Type B pancreatic cell (in vitro differentiated cells): ENCODE data around the gene PSMD13. TPM values are rescaled to one million over a fixed set of nuclear protein-coding genes. Genes with fewer than 3 reads are reported as not detected.

ENCODE experiments used
- DNase-seq: peaks from one replicate; pipeline ENCODE4 v3.0.0; 2021; ENCODE audit warnings: mixed read lengths; ENCODE audit not compliant: unreplicated experiment; ENCODE audit errors: extremely low spot score
- H3K27ac Mint-ChIP-seq: 2 replicates; pipeline ENCODE4 v1.8.0; 2021; ENCODE audit warnings: mild to moderate bottlenecking, mixed read lengths
- H3K27me3 Mint-ChIP-seq: 2 replicates; pipeline ENCODE4 v1.8.0; 2021; ENCODE audit warnings: mixed read lengths
- H3K36me3 Mint-ChIP-seq: 2 replicates; pipeline ENCODE4 v1.8.0; 2021; ENCODE audit warnings: mixed read lengths
- H3K4me1 Mint-ChIP-seq: one replicate; pipeline ENCODE4 v1.8.0; 2021; ENCODE audit warnings: mixed read lengths; ENCODE audit not compliant: unreplicated experiment
- H3K4me3 Mint-ChIP-seq: 2 replicates; pipeline ENCODE4 v1.8.0; 2021; ENCODE audit warnings: mild to moderate bottlenecking, mixed read lengths
- H3K9me3 Mint-ChIP-seq: 2 replicates; pipeline ENCODE4 v1.8.0; 2021; ENCODE audit warnings: mixed read lengths
- total RNA-seq: library from RNA; stranded (reverse); gene quantifications from 2 replicates; pipeline ENCODE4 v1.2.1, GENCODE V29; 2021; ENCODE audit warnings: low replicate concordance
- TF ChIP-seq, protein P1 (sequence below): fragments of 200-600 bp; sonication (generic); conservative IDR thresholded peaks from 2 replicates; pipeline ENCODE4 v1.5.0; 2021; ENCODE audit warnings: antibody characterized with exemption, mild to moderate bottlenecking

The PSMD13 gene
- total RNA-seq, 1 donor from 2014 or later = 115 TPM

DNA sequence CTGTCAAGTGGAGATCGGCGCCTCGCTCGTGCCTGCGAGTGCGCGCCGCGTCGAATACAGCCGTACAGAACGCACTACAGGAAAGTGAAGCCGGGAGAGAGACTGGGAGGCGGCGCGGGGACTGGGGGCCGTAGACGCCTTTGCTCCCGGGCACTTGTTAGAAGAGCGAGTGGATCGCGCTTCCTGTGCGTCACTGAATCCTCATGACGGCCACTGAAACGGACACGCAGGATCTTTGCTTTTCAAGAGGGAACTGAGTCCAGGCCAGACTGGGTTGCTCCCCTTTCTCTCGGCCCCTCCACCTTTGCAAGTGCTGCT, 29.0 kb upstream of the PSMD13 start:
- Mint-ChIP-seq H3K4me1 (peaks cover 16% of the 10 kb centered on the region), H3K9me3 (no peaks in the 10 kb centered on the region), H3K4me3 (peak overlapping the region; percentile 98), H3K27me3 (no peaks in the 10 kb centered on the region), H3K36me3 (no peaks in the 10 kb centered on the region), H3K27ac (peak overlapping the region; percentile 100)
- DNase-seq = no peak
- TF ChIP-seq, protein P1, sequence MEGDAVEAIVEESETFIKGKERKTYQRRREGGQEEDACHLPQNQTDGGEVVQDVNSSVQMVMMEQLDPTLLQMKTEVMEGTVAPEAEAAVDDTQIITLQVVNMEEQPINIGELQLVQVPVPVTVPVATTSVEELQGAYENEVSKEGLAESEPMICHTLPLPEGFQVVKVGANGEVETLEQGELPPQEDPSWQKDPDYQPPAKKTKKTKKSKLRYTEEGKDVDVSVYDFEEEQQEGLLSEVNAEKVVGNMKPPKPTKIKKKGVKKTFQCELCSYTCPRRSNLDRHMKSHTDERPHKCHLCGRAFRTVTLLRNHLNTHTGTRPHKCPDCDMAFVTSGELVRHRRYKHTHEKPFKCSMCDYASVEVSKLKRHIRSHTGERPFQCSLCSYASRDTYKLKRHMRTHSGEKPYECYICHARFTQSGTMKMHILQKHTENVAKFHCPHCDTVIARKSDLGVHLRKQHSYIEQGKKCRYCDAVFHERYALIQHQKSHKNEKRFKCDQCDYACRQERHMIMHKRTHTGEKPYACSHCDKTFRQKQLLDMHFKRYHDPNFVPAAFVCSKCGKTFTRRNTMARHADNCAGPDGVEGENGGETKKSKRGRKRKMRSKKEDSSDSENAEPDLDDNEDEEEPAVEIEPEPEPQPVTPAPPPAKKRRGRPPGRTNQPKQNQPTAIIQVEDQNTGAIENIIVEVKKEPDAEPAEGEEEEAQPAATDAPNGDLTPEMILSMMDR = no peak

DNA sequence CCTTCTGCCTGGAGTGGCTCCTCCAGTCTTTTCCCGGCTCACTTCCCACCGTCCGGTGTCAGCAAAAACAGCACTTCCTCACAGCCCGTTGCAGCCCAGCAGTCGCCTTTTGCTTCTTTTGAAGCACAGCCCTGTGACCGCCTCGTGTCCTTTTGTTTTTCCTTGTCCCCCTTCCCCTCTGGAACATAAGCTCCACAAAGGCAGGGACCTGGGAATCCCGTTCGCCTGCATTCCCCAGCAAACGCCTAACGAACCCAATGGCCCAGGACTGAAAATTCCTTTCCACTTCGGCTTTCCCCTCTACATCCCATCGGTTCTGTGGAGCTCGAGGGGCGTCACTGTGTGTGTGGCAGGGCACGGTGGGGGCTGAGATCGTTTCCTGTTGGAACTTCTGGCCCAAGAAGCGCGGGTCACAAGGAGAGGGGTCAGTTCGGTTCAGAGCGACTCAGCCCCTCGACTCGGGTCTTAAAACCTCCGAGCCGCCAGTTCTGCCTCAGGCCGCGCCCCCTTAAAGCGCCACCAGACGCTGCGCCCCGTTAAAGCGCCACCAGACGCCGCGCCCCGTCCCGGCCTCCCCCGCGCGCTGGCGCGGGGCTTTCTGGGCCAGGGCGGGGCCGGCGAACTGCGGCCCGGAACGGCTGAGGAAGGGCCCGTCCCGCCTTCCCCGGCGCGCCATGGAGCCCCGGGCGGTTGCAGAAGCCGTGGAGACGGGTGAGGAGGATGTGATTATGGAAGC, 28.4 kb upstream of the PSMD13 start:
- H3K4me1 Mint-ChIP-seq = peaks cover 16% of the 10 kb centered on the region
- H3K9me3 Mint-ChIP-seq = no peaks in the 10 kb centered on the region
- peak overlapping the region; percentile 98 for H3K4me3 Mint-ChIP-seq
- TF ChIP-seq, protein P1 = no peak
- H3K27me3 Mint-ChIP-seq = no peaks in the 10 kb centered on the region
- DNase-seq = peak; percentile 80
- peak overlapping the region; percentile 100 for H3K27ac Mint-ChIP-seq
- H3K36me3 Mint-ChIP-seq = peaks cover 4% of the 10 kb centered on the region

DNA sequence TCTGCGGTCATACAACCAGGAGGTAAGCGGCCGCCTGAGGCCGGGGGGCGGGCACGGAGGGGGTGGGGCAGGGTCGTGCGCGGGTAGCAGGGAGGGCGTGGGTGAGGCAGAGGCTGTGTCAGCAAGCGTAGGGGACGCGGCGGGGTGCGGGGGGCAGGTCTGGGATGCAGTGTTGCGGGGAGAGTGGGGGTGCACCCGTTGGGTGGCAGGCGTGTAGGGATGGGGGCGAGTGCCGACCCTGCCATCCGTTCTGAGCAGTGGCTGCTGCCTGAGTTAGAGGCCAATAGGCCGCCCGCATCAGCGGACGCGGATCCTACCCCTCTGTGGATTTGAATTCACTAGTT, 27.9 kb upstream of the PSMD13 start:
- no peaks in the 10 kb centered on the region for H3K27me3 Mint-ChIP-seq
- peaks cover 16% of the 10 kb centered on the region for H3K4me1 Mint-ChIP-seq
- no peaks in the 10 kb centered on the region for H3K9me3 Mint-ChIP-seq
- H3K4me3 Mint-ChIP-seq = peak overlapping the region; percentile 98
- H3K27ac Mint-ChIP-seq = peak overlapping the region; percentile 90
- no peak for DNase-seq
- TF ChIP-seq, protein P1 = no peak
- H3K36me3 Mint-ChIP-seq = peaks cover 5% of the 10 kb centered on the region

GRCh38 chr11:209275-210121, 27.3 kb upstream of the PSMD13 start:
- peaks cover 16% of the 10 kb centered on the region for H3K4me1 Mint-ChIP-seq
- DNase-seq = no peak
- H3K36me3 Mint-ChIP-seq = peaks cover 5% of the 10 kb centered on the region
- no peaks in the 10 kb centered on the region for H3K27me3 Mint-ChIP-seq
- H3K4me3 Mint-ChIP-seq = peak overlapping the region; percentile 98
- H3K9me3 Mint-ChIP-seq = no peaks in the 10 kb centered on the region
- TF ChIP-seq, protein P1 = no peak
- H3K27ac Mint-ChIP-seq = peak overlapping the region; percentile 90

GRCh38 chr11:210122-210802, 26.5 kb upstream of the PSMD13 start:
- peaks cover 5% of the 10 kb centered on the region for H3K36me3 Mint-ChIP-seq
- H3K4me3 Mint-ChIP-seq = peak overlapping the region; percentile 98
- peaks cover 16% of the 10 kb centered on the region for H3K4me1 Mint-ChIP-seq
- TF ChIP-seq, protein P1 = no peak
- peak overlapping the region; percentile 90 for H3K27ac Mint-ChIP-seq
- H3K27me3 Mint-ChIP-seq = no peaks in the 10 kb centered on the region
- no peak for DNase-seq
- H3K9me3 Mint-ChIP-seq = no peaks in the 10 kb centered on the region
